K562 (cell line): ENCODE results near the gene IQSEC3. TPM values are rescaled to one million over a fixed set of nuclear protein-coding genes. Genes with fewer than 3 reads are reported as not detected.

Experiments
- ATAC-seq: fragments of 200-7000 bp; cut with Tn5 transposase; 3 replicates; pipeline ENCODE4 v1.9.1; 2020; ENCODE audit warnings: moderate library complexity
- BruUV-seq: library from RNA; stranded (reverse); fragments of 400-500 nt; replicated peaks from 2 replicates; lab custom pipeline; 2021; lab: Mats Ljungman, UMichigan
- CTCF ChIA-PET: fragments of 300-600 bp; formaldehyde crosslinking; extraction: SDS; loops from one replicate; lab custom pipeline; 2021; ENCODE audit warnings: low intra/inter-chr PET ratio; lab: Yijun Ruan, JAX
- POLR2A ChIA-PET: fragments of 300-600, 350-650 bp; sonication (Branson Sonifier 250); formaldehyde crosslinking; extraction: SDS; loops from one replicate; lab custom pipeline; 2021; ENCODE audit warnings: antibody characterized with exemption, inconsistent platforms; lab: Yijun Ruan, JAX
- DNase-seq, 4 experiments: peaks; one replicate each; pipeline versions ENCODE4 v3.0.0 to v3.0.0-alpha.2; 2011 to 2018; ENCODE audit warnings: low spot score in 3 of 4, mixed read lengths in 3 of 4; ENCODE audit errors: extremely low read depth in 1 of 4
- FAIRE-seq: peaks from 2 replicates; lab custom pipeline; 2011; peaks lifted over from hg19 to GRCh38; lab: Jason Lieb, UNC
- H2AFZ ChIP-seq: 2 replicates; pipeline ENCODE4 v1.6.0; 2011; ENCODE audit warnings: low read depth, low read length, control low read depth, inconsistent platforms
- H3K27ac ChIP-seq: fragments of 200-600 bp; 3 replicates; pipeline ENCODE4 v1.8.0; 2011; ENCODE audit warnings: low read depth, mild to moderate bottlenecking, control low read depth, inconsistent platforms, low read length, moderate library complexity, mixed read lengths; ENCODE audit errors: extremely low read depth
- H3K27me3 ChIP-seq, 2 experiments: fragments of 300-600 bp in 1 of 2; 2 replicates in 1 of 2; 3 replicates in 1 of 2; pipeline versions ENCODE4 v1.6.0 to v1.8.0; 2011; ENCODE audit warnings: inconsistent platforms in 2 of 2, low read length in 2 of 2, mild to moderate bottlenecking in 1 of 2, mixed read lengths in 1 of 2, moderate library complexity in 1 of 2; ENCODE audit not compliant: control insufficient read depth in 2 of 2, insufficient read depth in 2 of 2
- H3K36me3 ChIP-seq: fragments of 300-600 bp; 3 replicates; pipeline ENCODE4 v1.8.0; 2011; ENCODE audit warnings: mild to moderate bottlenecking, low read length, inconsistent platforms; ENCODE audit not compliant: control insufficient read depth, insufficient read depth
- H3K4me1 ChIP-seq, 2 experiments: fragments of 200-600 bp in 1 of 2; replicated peaks in 1 of 2; 2 replicates in 1 of 2; 3 replicates in 1 of 2; pipeline versions ENCODE4 v1.5.1 to v1.8.0; 2011; ENCODE audit warnings: inconsistent platforms in 2 of 2, low read length in 2 of 2, mild to moderate bottlenecking in 1 of 2, mixed read lengths in 1 of 2, moderate library complexity in 1 of 2; ENCODE audit not compliant: control insufficient read depth in 2 of 2, insufficient read depth in 2 of 2
- H3K4me2 ChIP-seq: 2 replicates; pipeline ENCODE4 v1.6.1; 2011; ENCODE audit warnings: low read length, control low read depth, inconsistent platforms, mixed read lengths; ENCODE audit not compliant: insufficient read depth
- H3K4me3 ChIP-seq: fragments of 200-600 bp; sonication (generic), shearing (Covaris generic); 2 replicates; pipeline ENCODE4 v1.5.1; 2016; ENCODE audit warnings: control low read depth, inconsistent platforms
- H3K79me2 ChIP-seq: fragments of 200-600 bp; 3 replicates; pipeline ENCODE4 v1.8.0; 2011; ENCODE audit warnings: low read length, inconsistent platforms; ENCODE audit not compliant: control insufficient read depth, insufficient read depth
- H3K9ac ChIP-seq, 2 experiments: 2 replicates each; pipeline versions ENCODE4 v1.6.0 to v1.6.1; 2011; ENCODE audit warnings: low read depth in 2 of 2, low read length in 2 of 2, control low read depth in 1 of 2, inconsistent platforms in 1 of 2, mild to moderate bottlenecking in 1 of 2, mixed read lengths in 1 of 2; ENCODE audit not compliant: insufficient read depth in 1 of 2
- H3K9me1 ChIP-seq: one replicate; pipeline ENCODE4 v1.6.0; 2011; ENCODE audit warnings: inconsistent platforms, mild to moderate bottlenecking, low read length, moderate library complexity; ENCODE audit not compliant: control insufficient read depth, insufficient read depth
- H3K9me3 ChIP-seq: replicated peaks from 2 replicates; pipeline ENCODE4 v1.5.1; 2011; ENCODE audit warnings: low read depth, low read length, inconsistent platforms; ENCODE audit not compliant: control insufficient read depth, insufficient read depth
- H4K20me1 ChIP-seq: replicated peaks from 2 replicates; pipeline ENCODE4 v1.6.1; 2011; ENCODE audit warnings: low read length, inconsistent platforms, mixed read lengths; ENCODE audit not compliant: control insufficient read depth, insufficient read depth
- CTCF ChIP-seq, 3 experiments: IDR thresholded peaks in 2 of 3; conservative IDR thresholded peaks in 1 of 3; 2 replicates each; pipeline ENCODE4 v1.5.1; 2011 to 2012; ENCODE audit warnings: low read length in 3 of 3, mild to moderate bottlenecking in 3 of 3, control low read depth in 2 of 3, improper control_type of control experiment in 1 of 3, inconsistent platforms in 1 of 3, low read depth in 1 of 3, mixed read lengths in 1 of 3, moderate library complexity in 1 of 3; ENCODE audit not compliant: insufficient read depth in 2 of 3
- HDAC3 ChIP-seq: fragments of 450-650 bp; IDR thresholded peaks from 2 replicates; pipeline ENCODE4 v1.6.1; 2018; ENCODE audit warnings: borderline replicate concordance, mild to moderate bottlenecking, moderate library complexity; ENCODE audit not compliant: partially characterized antibody
- ZKSCAN8 ChIP-seq: fragments of 200-800 bp; sonication (Bioruptor generic); IDR thresholded peaks from 2 replicates; pipeline ENCODE4 v1.6.1; 2016; ENCODE audit warnings: missing genetic modification characterization, missing compliant biosample characterization
- ZNF12 ChIP-seq: sonication (generic); formaldehyde crosslinking; IDR thresholded peaks from 2 replicates; pipeline ENCODE4 v1.4.0; 2020; ENCODE audit warnings: mild to moderate bottlenecking, missing genetic modification reagents
- ZNF785 ChIP-seq: fragments of 250-450 bp; sonication (Bioruptor Pico); IDR thresholded peaks from 2 replicates; pipeline ENCODE4 v1.4.0; 2020; ENCODE audit warnings: mild to moderate bottlenecking
- WGBS: fragments of 100-300 bp; shearing (Covaris generic); methylation state at CpG from one replicate; pipeline ENCODE4 v1.1.6; 2016; ENCODE audit warnings: low coverage, mixed read lengths; ENCODE audit not compliant: insufficient coverage; ENCODE audit errors: missing lambda C conversion rate; 5-methylcytosine and 5-hydroxymethylcytosine counted together
- in situ Hi-C: fragments of 300-500 bp; cut with MboI; formaldehyde crosslinking; loops from 4 replicates; pipeline ENCODE4 v1.15.0; 2018; ENCODE audit warnings: inconsistent platforms, mixed read lengths
- intact Hi-C: fragments of 100-400 bp; cut with micrococcal nuclease; formaldehyde crosslinking; loops from 2 replicates; pipeline ENCODE4 v1.14.2; 2022
- polyA plus RNA-seq, 8 experiments: library from polyadenylated mRNA; depleted of rRNA in 4 of 8; stranded (reverse) in 5 of 8; unstranded in 3 of 8; fragments of >200 nt; fragmentation: Nextera tagmentation in 2 of 8; fragmentation: Illumina TruSeq in 1 of 8; extraction: Ambion mirVana in 2 of 8; extraction: Trizol in 1 of 8; gene quantifications; 2 replicates each; pipeline versions ENCODE4 v1.2.1 to v1.2.3, GENCODE V29; 2011 to 2014; ENCODE audit warnings: inconsistent platforms in 1 of 8, missing spikeins in 1 of 8
- total RNA-seq, 7 experiments: library from RNA; depleted of rRNA in 6 of 7; stranded (reverse); fragments of >200 nt in 6 of 7; fragmentation: Illumina TruSeq in 2 of 7; extraction: Trizol in 2 of 7; gene quantifications; 2 replicates each; pipeline versions ENCODE4 v1.2.1 to v1.2.3, GENCODE V29; 2011 to 2021; ENCODE audit warnings: low replicate concordance in 1 of 7

IQSEC3 gene
- total and polyA plus RNA-seq, 9 of the 15 experiments (the other 6 are each of a cell fraction or from before 2014, with no cell fraction given) = under 0.01 to 0.25 (median 0.08) TPM; not detected in 3

- no peak for TF ChIP-seq HDAC3
Observed at GRCh38 chr12:218221-218620, 151.7 kb downstream of the IQSEC3 start (continued).

- H3K9me1 ChIP-seq = no peaks in the 10 kb centered on the region
- peaks cover 0 to 5% of the 10 kb centered on the region in 2 experiments; a peak in 2 of 5 replicates for H3K4me1 ChIP-seq
- intact Hi-C loops = no loop called here
- no peak overlapping the region for H3K27ac ChIP-seq
- no peaks in the 10 kb centered on the region for H3K9me3 ChIP-seq
- H3K27me3 ChIP-seq = peaks cover 3 to 63% of the 10 kb centered on the region in 2 experiments
- in situ Hi-C loops = no loop called here
- H3K79me2 ChIP-seq = no peaks in the 10 kb centered on the region
- H3K4me3 ChIP-seq = no peak overlapping the region
- no peak for TF ChIP-seq ZNF785
- no peak for TF ChIP-seq ZNF12 (CRISPR knock-in tag)
- 0 out of 6 replicates have a peak, but pooled peaks of 1 of the 3 experiments have one; percentile 2 for TF ChIP-seq CTCF (IDR thresholded peaks at IDR 0.05 in 2 of 3, conservative IDR thresholded peaks at IDR 0.05 in 1 of 3; ENCODE audit: insufficient read depth in 2 of 3, low read depth in 1 of 3, low read length in 3 of 3)
- no peak for TF ChIP-seq ZKSCAN8 (CRISPR knock-in tag)
- no peak overlapping the region for H3K9ac ChIP-seq
- CTCF ChIA-PET = no interaction called here
- no peak for ATAC-seq
- 0 out of 2 replicates have a peak, but pooled peaks cover 4% of the 10 kb centered on the region for H4K20me1 ChIP-seq
- no peaks in the 10 kb centered on the region for H3K36me3 ChIP-seq
- no peak for DNase-seq
- H2AFZ ChIP-seq = no peak overlapping the region
- BruUV-seq = no TSS peak
- no peak for FAIRE-seq
- H3K4me2 ChIP-seq = no peak overlapping the region
- POLR2A ChIA-PET = interaction anchor here (1.0 kb wide), 1 partner anchor 47 kb away, joined by 3 read pairs; no protein-coding TSS in a partner anchor
- WGBS = 12% methylated on average over 27 of the region's 30 CpGs
Observed at GRCh38 chr12:218728-219590, 152.4 kb downstream of the IQSEC3 start.
